Testis (tissue), 2 donors: ENCODE data around the gene TRMT5.

Experiments used
- CTCF ChIP-seq, 3 experiments: fragments of 450-650 bp in 2 of 3; fragments of 200-600 bp in 1 of 3; sonication (generic) in 1 of 3; IDR thresholded peaks; one replicate each; pipeline ENCODE4 v1.5.1; 2016 to 2019; ENCODE audit warnings: antibody characterized with exemption in 3 of 3, mild to moderate bottlenecking in 2 of 3, moderate library complexity in 1 of 3
- POLR2A ChIP-seq: fragments of 450-650 bp; IDR thresholded peaks from one replicate; pipeline ENCODE4 v1.6.1; 2017; ENCODE audit warnings: antibody characterized with exemption, mild to moderate bottlenecking, moderate library complexity

GRCh38 chr14:60965402-60965801 lies 15.5 kb downstream of the TRMT5 start:
- TF ChIP-seq CTCF (IDR thresholded peaks at IDR 0.05), result no peak
- no peak for TF ChIP-seq POLR2A
